COLO668 (cell line): ENCODE measurements around the gene RPL27A.

Experiments used
- DNase-seq: peaks from one replicate; lab custom pipeline; 2025; ENCODE audit not compliant: unreplicated experiment; lab: John Stamatoyannopoulos, UW

Gene RPL27A

DNA sequence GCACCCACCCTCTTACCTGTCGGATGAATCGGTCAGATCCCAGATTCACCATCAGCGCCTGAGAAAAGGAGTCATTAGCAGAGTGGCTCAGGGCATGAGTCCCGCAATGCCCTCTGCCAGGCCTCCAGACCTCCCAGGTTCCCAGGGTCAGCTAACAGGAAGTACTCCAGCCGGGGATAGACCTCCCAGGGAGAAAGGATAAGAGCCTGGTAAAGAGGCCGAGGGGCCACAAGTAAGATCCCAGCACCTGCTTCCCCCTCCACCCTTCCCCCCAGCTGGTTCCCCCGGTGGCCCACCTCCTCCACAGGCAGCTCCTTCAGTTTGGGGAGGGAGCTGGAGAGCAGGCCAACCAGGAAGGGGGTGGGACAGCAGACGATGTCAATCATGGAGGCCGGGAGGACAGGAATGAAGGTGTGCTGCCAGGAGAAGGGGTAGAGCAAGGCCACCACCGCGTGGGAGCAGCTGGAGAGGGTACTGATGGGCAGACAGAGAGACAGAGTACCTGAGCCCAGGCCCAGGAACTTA, 16.4 kb downstream of the RPL27A start:
- no peak for DNase-seq

DNA sequence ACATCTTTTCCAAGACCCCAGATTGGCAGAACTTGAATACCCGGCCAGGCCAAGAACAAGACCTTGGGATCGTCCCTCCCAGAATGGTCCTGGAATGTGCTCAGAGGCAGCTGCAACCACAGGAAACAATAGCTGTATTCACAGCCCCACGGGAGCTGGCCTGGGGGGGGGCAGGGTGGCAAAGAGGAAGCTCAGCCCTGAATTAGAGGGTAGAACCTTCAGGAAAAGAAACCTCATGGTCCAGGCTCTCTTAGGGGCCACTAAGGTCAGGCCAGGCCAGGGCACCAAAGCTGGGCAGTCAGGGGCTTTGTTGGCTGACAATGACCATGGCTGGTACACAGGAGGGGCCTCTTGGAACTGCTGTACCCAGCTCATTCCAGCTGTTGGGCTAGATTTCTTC, 17.3 kb downstream of the RPL27A start:
- peak; percentile 54 for DNase-seq

DNA sequence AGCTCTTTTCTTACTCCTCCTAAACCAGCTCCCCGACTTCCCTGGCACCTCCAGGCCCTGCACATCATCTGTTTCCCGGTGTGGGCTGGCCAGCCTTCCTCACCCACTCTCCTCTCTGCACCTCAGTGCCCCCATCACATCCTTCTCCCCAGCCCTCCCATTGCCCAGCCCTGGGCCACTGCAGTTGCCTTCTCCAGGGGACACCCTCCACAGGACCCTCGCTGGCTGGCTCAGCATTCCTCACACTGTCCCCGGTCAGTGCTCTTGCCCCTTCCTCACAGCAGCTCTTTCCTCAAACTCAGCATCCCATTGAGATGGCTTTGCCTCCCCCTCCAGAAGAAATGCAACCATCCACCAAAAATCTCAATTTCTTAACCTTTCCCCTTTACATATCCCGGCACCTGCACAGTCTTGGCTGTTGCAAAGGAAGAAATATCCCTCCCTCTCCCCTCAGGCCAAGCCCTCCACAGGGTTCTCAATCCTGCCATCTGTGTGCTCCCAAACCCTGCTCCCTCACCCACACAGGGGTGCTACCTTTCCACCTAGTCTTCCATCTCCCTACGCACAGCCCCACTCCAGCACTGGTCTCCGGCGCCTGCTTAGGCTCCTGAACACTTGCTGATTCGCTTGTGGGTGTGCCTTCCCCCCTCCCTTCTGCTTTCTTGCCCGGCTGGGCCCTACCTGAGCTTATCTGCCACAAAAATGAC, 19.5 kb downstream of the RPL27A start:
- no peak for DNase-seq

DNA sequence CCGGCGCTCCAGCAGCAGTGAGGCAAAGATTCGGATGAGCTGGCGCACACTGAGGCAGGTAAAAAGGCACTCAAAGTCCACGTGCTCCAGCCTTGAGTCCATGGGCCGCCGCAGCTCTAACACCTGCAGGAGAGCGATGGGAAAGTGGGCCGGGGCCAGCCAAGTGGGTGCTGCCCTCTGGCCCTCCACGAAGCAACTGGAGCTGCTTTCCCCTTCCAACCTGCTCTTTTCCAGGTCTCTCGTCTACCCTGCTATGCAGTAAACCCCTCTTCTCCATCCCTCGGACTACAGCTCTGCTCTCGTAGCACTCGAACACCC, 20.0 kb downstream of the RPL27A start:
- DNase-seq: no peak

DNA sequence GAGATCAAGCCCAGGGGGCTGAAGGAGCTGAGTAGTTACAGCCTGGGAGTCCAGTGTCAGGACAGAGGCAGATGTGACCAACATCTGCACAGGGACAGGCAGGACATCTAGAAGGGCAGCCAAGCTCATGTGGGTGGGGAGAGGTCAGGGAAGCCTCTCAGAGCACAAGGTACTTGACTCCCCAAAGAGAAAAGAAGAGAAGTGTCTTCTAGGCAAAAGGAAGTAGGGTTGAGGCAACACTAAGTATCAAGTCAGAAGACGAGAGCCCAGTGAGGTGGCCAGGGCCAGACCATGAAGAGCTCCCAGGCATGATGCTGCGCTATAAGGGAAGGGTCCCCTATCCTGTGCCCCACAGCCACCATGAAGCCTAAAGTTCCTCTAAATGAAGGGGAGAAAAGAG, 21.5 kb downstream of the RPL27A start:
- DNase-seq: no peak

DNA sequence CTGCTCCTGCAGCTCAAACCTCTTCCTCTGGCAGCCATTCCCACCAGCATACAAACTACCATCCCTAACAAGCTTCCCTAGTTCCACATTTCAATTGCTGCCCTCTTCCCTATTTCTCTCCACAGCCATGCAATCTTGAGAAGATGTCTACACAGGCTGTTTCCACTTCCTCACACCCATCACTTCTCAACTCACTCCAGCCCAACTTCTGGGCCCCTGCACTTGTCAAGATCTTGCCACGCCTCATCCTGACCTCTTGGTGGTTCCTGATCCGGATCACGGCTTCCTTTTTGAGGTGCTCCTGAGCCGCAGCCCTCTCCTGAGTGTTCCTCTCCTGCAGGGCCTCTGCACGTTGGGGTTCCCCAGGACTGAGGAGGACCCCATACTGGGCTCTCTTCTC, 22.6 kb downstream of the RPL27A start:
- DNase-seq: no peak

DNA sequence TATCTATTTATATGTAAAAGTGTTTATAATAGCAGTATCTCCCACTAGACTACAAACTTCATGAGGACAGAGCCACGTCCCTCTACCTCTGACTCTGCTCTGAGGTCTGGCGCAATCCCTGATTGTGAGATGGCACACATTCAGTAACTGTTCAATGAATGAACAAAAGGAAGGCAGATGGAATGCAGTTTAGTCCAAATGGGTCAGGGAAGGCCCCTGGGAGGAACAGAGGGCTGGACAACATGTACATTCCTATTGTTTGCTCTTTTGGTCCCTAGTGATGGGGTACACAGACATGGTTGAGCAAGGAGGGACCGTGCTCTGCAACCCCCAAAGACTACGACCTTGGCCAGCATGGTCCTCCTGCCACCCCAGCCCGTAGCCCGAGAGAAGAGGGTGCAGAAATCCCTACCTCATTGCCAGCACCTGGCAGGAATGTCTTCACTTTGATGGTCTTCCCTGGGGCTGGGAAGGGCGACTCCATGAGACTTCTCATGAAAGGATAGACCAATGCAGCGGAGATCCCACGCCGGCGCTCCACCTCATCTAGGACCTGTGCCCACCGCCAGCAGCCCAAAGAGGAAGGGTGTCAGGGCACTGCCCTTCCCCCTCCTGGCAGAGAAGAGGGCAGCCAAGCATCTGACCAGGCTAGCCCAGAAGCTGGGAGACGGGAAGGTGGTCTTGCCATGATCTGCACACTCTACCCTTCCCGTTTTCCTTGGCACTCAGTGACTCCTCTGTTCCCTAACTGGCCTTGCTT, 24.3 kb downstream of the RPL27A start:
- DNase-seq: no peak

DNA sequence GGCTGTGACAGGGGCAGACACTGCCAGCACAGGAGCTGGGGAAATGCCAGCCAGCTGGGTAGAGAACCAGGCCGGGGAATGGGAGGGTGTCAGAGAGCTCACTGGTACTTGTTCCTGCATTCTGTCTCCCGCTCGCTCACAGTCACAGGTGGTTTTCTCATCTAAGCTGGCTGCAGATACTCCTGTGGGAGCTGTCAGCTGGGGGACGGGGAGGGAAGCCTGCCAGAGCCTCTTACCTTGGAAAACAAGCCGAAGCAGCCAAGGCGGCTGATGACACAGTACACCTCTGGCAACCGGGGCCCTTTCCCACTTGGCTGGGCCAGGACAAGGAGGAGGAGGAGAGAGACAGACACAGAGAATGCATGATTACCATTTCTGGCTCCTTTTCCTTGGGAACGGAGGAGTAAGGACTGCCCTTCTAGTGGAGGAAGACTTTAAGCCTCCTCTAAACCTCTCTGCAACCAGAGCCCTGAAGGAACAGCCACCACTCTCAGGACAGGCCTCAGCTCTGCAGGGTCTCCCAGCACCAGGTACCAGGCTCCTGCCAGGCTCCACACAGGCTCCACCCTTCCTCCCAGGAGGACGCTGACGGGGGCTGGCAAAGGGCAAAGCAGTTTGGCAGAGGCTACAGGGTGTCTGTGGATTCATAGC, 25.1 kb downstream of the RPL27A start:
- DNase-seq: no peak

DNA sequence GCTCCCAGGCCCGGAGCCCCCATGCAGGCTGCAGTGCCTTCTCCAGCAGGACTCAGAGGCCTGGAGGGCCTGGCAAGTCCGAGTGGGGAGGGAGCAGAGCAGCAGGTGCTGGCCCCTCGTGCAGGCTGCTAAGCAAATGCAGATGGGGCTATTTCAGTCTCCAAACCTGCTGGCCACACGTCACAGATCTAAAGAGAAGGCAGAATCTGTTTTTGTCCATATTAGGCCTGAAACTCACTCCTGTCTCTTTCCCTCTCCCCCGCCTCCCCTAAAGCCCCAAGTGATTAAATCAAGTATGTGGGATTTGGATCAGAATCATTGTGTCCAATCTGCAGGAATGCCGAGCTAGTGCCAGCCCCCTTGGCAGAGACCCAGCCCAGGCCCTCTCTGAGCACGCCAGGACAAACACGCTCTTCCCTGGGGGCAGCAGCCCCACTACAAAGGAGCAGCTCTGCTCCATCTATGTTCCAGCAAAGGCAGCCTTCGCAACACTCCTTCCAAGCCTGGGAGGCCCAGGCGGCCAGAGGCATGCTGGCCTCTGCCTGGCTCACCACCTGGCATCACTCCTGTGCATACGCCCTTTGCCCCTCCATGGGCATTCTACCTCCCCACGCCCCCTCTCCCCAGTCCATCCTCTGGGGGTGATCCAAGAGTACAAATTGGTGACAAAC, 26.5 kb downstream of the RPL27A start:
- no peak for DNase-seq

DNA sequence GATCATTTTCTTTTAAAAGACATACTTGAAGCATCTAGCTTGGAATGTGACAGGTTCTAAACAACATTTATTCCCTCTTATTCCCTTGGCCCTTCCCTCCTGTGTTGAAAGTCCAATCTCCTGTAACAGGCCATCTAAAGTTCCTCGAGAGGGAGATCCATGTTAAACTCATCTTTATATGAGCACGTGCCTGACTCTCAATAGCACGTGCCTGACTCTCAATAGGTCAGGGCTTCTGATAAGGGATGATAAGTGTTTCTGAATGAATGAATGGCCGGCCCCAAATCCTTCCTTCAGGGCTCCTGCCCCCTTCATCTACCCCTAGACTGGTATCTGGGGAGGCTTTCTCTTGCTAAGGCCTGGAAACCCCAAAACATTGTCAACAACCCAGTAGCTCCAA, 27.2 kb downstream of the RPL27A start:
- no peak for DNase-seq

DNA sequence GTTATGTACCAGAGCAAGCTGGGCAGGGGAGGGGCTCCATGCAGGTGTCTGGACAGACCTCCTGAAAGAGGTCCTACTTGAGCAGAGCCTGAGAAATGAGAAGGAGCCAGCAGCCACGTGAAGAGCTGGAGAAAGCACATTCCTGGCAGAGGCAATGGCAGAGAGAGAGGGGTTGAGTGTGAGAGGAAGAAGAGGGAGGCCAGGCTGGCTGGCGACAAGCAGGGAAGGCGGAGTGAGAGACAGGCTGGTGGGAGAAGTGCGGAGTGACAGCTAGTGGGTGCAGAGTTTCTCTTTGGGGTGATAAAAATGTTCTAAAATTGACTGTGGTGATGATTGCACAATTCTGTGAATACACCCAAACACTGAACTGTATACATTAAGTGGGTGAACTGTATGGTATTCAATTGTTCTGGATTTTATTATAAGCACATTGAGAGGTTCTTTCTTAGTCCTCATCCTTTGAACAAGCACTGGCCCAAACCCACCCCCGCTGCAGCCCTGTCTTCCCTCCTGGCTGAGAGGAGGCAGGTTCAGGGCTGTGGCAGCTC, 29.4 kb downstream of the RPL27A start:
- no peak for DNase-seq

DNA sequence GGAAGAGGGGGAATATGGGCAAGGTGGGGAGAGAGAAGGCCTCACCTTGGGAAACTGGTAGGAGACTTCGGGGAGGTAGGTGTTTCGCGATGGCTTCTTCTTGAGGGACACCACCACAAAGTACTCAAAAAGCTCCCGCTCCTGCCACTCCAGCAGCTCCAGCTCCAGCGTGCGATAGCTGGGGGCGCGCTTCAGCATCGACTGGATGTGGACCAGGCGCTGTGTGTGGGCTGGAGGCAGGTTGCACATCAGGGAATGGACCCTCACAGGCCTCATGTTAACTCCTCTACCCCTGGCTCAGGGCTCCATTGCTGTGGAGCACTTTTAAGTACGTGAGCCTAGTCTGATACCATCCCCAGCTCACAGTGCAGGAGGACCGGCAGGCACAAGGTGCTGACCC, 29.9 kb downstream of the RPL27A start:
- no peak for DNase-seq

DNA sequence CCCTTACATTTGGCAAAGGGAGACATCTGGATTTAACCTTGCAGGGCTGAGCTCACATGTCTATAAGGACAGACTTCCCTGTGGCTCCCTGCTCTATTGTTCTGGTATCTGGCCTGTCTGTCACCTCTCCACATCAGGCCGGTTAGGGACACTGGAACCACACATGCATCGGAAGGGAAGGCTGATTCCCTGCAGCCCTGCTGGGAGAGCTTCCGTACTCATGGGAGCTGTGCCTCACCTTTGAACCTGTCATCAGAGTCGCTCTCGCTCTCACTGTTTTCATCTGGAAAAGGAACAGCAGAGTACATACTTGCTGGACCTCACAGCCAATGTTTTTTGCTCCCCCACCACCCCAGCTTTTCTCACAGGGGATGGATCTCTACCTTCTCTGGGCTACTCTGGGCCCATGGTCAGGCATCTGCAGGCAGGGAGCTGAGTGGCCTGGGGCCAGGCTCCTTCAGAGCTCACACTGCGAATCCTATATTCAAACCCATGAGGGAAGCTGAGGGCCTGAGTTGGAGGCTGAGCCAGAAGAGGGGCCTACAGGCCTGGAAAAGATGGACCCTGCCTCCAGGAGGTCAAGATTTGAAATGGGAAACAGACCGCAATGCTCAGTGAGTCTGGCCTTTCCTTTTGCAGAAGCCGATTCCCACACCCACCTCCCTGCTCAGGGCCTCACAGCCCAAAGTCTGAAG, 31.3 kb downstream of the RPL27A start:
- DNase-seq: no peak

DNA sequence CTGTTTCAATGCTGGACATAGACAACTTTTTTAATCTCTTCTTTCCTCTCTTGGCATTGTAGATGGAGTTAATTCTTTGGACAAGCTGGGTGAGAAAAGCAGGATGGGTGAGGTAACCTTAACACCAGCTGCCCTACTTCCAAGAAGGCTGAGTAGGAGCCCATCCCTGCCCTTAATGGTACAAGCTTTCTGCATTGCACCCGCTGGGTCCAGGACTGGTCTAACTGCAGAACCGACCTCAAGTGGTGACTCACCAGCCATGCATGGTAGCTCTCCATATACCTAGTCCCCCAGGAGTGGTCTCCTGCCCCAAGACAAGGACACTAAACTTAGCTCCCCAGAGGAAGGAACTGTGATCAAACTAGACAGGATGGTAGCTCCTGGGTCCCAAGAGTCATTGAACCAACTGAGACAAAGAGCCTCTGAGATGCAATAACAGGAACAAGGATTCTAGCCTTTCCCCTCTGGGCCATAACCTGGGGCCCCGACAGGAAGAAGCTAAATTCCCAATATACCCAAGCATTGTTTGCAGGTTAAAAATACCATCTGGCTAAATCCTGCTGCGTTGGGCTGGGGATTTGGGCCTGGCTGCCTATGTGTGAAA, 32.1 kb downstream of the RPL27A start:
- DNase-seq: no peak

DNA sequence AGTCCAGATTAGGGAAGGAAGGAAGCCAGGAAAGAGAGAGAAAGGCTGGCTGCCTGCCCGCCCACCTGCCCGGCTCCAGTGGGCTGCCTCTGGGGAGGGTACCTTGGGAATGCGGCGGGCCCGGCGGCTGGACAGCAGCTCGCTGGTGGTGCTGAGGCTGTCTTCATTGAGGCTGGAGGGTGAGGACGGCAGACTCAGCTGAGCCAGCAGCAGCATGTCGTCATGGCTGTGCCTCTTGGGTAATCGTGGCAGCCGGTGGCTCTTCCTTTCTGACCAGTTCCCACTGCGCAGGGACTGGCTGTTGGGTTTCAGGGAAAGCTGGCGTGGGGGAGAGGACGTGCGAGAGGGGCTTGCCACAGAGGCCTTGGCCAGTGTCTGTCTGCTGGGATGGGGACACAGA, 32.9 kb downstream of the RPL27A start:
- no peak for DNase-seq

DNA sequence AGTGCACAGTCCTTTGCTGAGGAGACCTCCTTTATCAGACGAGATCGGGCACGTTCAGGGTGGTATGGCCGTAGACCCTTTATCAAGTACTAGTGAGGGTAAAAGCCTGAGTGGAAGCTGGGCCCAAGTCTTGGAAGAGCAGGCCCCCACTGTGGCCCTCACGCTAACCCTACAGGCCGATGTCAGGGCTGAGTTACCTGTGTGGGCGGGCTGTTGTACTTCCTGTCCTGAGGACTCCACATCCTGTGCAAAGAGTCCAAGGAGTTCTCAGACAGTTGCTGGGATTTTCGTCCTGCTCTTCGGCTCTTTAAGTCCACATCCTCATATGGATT, 34.9 kb downstream of the RPL27A start:
- DNase-seq: no peak

DNA sequence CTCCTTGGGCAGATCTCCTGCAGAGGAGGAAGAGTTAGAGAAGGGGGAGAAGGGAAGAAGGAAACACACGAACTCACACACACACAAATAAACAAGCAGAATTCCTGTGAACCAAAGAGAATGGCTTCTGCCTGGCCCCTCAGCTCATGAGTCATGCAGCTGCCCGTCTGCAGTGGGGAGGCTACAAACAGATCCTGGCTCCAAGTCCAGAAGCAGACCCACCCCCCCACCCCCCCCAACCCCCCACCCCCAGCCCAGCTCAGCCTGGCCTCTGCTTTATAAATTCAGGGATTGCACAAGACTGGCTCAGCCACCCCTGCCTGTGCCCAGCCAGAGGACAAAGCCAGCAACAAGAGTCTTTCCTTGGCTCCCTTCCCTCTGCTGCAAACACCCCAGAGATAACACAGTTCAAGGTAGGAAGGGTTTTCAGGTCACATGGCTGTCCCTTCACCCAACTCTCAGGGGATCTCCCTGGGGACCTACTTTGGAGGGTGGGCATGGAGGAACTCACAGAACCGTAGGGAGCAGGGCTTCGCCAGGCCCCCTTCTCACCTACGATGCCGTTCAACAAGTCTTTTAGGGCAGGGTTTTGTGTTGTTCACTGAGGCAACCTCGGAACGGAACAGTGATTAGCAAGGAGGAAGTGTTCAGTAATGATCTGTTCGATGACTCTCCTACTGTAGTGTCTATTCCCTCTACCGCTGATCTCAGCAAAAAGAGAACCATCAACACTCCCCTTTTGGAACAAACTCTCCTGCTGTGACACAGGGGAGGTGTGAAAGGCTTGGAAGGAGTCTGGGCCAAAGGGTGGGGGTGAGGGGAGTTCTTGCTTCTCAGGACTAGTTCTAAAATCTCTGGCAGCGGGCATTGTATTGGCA, 35.5 kb downstream of the RPL27A start:
- DNase-seq: no peak

DNA sequence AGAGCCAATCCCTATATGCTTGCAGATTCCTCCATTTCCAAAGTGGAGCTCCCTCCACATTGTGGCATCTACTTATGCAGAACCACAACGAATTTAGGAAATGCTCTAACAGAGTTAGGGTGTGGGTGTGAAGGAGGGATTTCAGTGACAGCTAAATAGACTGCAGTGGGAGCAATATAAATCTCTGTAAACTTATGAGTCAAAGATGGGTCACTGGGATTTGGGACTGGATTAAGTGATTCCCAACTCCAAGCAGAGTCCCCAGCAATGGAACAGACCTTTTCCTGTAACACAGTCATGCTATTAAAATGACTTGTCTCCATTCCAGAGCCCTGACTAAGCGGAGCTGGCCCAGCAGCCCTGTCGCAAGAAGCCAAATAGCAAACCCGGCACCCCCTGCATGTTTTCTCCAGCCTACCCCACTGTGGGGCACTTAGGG, 36.6 kb downstream of the RPL27A start:
- no peak for DNase-seq

DNA sequence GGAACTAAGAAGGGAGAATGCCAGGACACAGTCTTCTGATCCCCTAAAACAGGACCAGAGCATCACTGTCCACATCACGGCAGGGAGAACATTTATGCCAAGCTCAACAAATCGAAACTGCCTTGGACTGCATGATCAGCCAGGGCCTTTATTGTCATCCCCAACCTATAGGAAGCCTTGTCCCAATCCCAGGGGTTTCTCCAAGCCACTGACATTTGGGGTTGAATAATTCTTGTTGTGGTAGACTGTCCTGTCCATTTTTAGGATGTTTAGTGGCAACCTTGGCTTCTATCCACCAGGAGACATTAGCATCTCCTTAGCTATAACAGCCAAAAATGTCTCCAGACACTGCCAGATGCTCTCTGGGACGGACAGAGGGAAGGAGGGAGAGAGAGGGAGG, 37.1 kb downstream of the RPL27A start:
- DNase-seq: no peak
